ENCODE data around the gene MCF2L2. TPM values are rescaled to one million over a fixed set of nuclear protein-coding genes. Genes with fewer than 3 reads are reported as not detected.

Gene MCF2L2
- total and polyA plus RNA-seq, 2 experiments from 2014 or later = 4.4 to 12.9 TPM

DNA sequence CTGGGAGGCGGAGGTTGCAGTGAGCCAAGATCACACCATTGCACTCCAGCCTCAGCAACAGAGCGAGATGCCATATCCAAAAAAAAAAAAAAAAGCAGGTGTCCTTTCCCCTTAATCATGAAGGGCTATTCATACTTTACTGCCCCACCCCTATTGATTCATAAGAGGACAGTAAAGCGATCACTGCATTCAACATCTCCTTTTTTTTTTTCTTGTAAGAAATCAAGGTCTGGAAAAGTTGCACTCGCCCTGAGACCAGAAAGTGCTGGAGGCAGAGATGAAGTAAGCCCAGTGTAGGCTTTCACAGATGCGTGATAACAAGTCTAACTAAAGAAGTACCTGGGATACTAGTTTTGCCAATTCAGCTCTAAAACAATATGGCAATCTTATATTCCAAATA is 151.2 kb downstream of the MCF2L2 start:
- Histone ChIP-seq H3K4me1 (ENCODE audit: low read depth) (no peaks in the 10 kb centered on the region), H3K4me3 (no peak overlapping the region), H3K9me3 (ENCODE audit: low read depth) (no peaks in the 10 kb centered on the region), H3K36me3 (no peaks in the 10 kb centered on the region), H3K27ac (no peak overlapping the region), H3K27me3 (no peaks in the 10 kb centered on the region)
- TF ChIP-seq, protein P1, sequence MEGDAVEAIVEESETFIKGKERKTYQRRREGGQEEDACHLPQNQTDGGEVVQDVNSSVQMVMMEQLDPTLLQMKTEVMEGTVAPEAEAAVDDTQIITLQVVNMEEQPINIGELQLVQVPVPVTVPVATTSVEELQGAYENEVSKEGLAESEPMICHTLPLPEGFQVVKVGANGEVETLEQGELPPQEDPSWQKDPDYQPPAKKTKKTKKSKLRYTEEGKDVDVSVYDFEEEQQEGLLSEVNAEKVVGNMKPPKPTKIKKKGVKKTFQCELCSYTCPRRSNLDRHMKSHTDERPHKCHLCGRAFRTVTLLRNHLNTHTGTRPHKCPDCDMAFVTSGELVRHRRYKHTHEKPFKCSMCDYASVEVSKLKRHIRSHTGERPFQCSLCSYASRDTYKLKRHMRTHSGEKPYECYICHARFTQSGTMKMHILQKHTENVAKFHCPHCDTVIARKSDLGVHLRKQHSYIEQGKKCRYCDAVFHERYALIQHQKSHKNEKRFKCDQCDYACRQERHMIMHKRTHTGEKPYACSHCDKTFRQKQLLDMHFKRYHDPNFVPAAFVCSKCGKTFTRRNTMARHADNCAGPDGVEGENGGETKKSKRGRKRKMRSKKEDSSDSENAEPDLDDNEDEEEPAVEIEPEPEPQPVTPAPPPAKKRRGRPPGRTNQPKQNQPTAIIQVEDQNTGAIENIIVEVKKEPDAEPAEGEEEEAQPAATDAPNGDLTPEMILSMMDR (IDR thresholded peaks at IDR 0.05; ENCODE audit: low read depth, low read length) = no peak
- DNase-seq (ENCODE audit: low read depth in 1 of 2, low spot score in 1 of 2) = no peak

DNA sequence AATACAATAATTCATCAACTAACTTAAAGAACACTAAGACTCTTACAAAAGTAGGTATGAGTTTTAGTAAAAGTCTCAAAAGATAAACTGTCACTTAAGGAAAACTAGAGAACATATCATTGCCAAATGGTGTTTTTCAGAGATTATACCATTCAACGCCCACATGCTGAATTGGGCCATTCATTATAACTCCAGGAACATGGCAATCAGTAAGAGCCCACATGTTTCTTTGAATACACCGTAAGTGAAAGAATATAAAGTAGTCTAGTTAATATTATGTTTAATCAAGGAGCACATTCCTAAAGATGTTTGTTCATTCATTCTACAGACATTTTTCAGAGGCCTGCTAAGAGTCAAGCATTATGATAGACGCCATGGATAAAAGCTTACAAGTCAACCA is 152.5 kb downstream of the MCF2L2 start:
- TF ChIP-seq, protein P1 (IDR thresholded peaks at IDR 0.05; ENCODE audit: low read depth, low read length) = no peak
- H3K9me3 ChIP-seq (ENCODE audit: low read depth) = no peaks in the 10 kb centered on the region
- H3K27me3 ChIP-seq = no peaks in the 10 kb centered on the region
- H3K4me3 ChIP-seq = no peak overlapping the region
- no peak overlapping the region for H3K27ac ChIP-seq
- no peaks in the 10 kb centered on the region for H3K4me1 ChIP-seq (ENCODE audit: low read depth)
- H3K36me3 ChIP-seq = no peaks in the 10 kb centered on the region
- DNase-seq (ENCODE audit: low read depth in 1 of 2, low spot score in 1 of 2) = no peak

DNA sequence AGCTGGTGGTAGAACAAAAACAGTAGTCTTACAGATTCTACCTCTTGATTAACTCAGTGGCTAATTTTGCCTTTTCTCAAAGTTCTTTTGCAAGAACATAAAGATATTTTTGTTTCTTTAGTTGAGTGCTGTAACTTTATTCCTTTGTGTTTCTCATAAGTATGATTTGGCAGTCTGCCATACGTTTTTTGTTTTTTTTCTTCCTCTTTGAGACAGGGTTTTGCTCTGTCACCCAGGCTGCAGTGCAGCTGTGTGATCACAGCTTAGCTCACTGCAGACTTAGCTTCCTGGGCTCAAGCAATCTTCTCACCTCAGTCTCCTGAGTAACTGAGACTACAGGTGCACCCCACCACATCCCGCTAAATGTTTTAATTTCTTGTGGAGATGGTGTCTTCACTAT is 153.0 kb downstream of the MCF2L2 start:
- no peaks in the 10 kb centered on the region for H3K9me3 ChIP-seq (ENCODE audit: low read depth)
- no peak overlapping the region for H3K27ac ChIP-seq
- no peak overlapping the region for H3K4me3 ChIP-seq
- DNase-seq (ENCODE audit: low read depth in 1 of 2, low spot score in 1 of 2) = peak in 1 of 2 donors; percentile 85
- TF ChIP-seq, protein P1 (IDR thresholded peaks at IDR 0.05; ENCODE audit: low read depth, low read length) = no peak
- H3K27me3 ChIP-seq = no peaks in the 10 kb centered on the region
- H3K4me1 ChIP-seq (ENCODE audit: low read depth) = no peaks in the 10 kb centered on the region
- no peaks in the 10 kb centered on the region for H3K36me3 ChIP-seq

- no peak overlapping the region for H3K27ac ChIP-seq
- no peaks in the 10 kb centered on the region for H3K27me3 ChIP-seq
- DNase-seq (ENCODE audit: low read depth in 1 of 2, low spot score in 1 of 2) = no peak
- H3K4me3 ChIP-seq = no peak overlapping the region
- H3K9me3 ChIP-seq (ENCODE audit: low read depth) = no peaks in the 10 kb centered on the region
- no peaks in the 10 kb centered on the region for H3K36me3 ChIP-seq
- TF ChIP-seq, protein P1 (IDR thresholded peaks at IDR 0.05; ENCODE audit: low read depth, low read length) = no peak
- no peaks in the 10 kb centered on the region for H3K4me1 ChIP-seq (ENCODE audit: low read depth)
Observed at GRCh38 chr3:183274609-183275008, 153.8 kb downstream of the MCF2L2 start.

GRCh38 chr3:183272791-183273190 is 155.6 kb downstream of the MCF2L2 start:
- TF ChIP-seq, protein P1 (IDR thresholded peaks at IDR 0.05; ENCODE audit: low read depth, low read length) = no peak
- no peak overlapping the region for H3K27ac ChIP-seq
- H3K4me3 ChIP-seq = no peak overlapping the region
- H3K9me3 ChIP-seq (ENCODE audit: low read depth) = no peaks in the 10 kb centered on the region
- H3K27me3 ChIP-seq = no peaks in the 10 kb centered on the region
- no peaks in the 10 kb centered on the region for H3K36me3 ChIP-seq
- H3K4me1 ChIP-seq (ENCODE audit: low read depth) = no peaks in the 10 kb centered on the region
- no peak for DNase-seq (ENCODE audit: low read depth in 1 of 2, low spot score in 1 of 2)

DNA sequence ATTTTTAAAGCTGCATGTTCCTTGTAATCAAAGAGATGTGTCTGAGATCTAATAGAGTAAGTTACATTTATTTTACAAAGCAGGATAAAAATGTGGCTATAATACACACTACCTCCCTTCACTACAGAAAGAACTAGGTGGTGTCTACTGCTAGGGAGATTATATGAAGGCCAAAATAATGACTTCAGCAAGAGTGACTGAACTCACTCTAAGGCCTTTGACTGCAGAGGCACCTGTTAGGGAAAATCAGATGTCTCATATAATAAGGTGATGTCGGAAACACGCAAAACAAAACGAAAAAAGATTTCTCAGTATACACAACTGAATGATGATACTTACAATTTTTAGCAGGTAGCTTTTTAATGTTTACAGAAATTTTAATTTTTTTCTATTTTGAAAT is 156.3 kb downstream of the MCF2L2 start:
- no peaks in the 10 kb centered on the region for H3K27me3 ChIP-seq
- no peaks in the 10 kb centered on the region for H3K4me1 ChIP-seq (ENCODE audit: low read depth)
- TF ChIP-seq, protein P1 (IDR thresholded peaks at IDR 0.05; ENCODE audit: low read depth, low read length) = no peak
- no peak for DNase-seq (ENCODE audit: low read depth in 1 of 2, low spot score in 1 of 2)
- no peaks in the 10 kb centered on the region for H3K36me3 ChIP-seq
- H3K27ac ChIP-seq = no peak overlapping the region
- H3K9me3 ChIP-seq (ENCODE audit: low read depth) = no peaks in the 10 kb centered on the region
- no peak overlapping the region for H3K4me3 ChIP-seq
